IMR-90 (cell line): ENCODE data around the gene SLC66A2. TPM values are rescaled to one million over a fixed set of nuclear protein-coding genes. Genes with fewer than 3 reads are reported as not detected.

Experiments
- ATAC-seq: fragments of 200-7000 bp; cut with Tn5 transposase; 2 replicates; pipeline ENCODE4 v1.9.1; 2020; ENCODE audit warnings: low read depth, mild to moderate bottlenecking, moderate library complexity
- BruUV-seq: library from RNA; stranded (reverse); fragments of 400-500 nt; replicated peaks from 2 replicates; lab custom pipeline; 2021; lab: Mats Ljungman, UMichigan
- CTCF ChIA-PET: fragments of 300-600 bp; formaldehyde crosslinking; extraction: SDS; loops from one replicate; lab custom pipeline; 2021; ENCODE audit warnings: antibody characterized with exemption; lab: Yijun Ruan, JAX
- POLR2A ChIA-PET: fragments of 300-600 bp; sonication (Branson Sonifier 250); formaldehyde crosslinking; loops from one replicate; lab custom pipeline; 2022; ENCODE audit warnings: antibody characterized with exemption; ENCODE audit not compliant: unreplicated experiment; lab: Charles Lee
- DNase-seq: peaks from one replicate; pipeline ENCODE4 v3.0.0; 2013
- H2AFZ ChIP-seq: replicated peaks from 2 replicates; pipeline ENCODE3; 2013; ENCODE audit warnings: low read length, mild to moderate bottlenecking; ENCODE audit not compliant: poor library complexity
- H2AK5ac ChIP-seq: 2 replicates; pipeline ENCODE4 v1.6.1; 2013; ENCODE audit warnings: low read depth, low read length, inconsistent platforms
- H2AK9ac ChIP-seq: replicated peaks from 2 replicates; pipeline ENCODE3; 2013; ENCODE audit warnings: mild to moderate bottlenecking, low read depth, low read length, moderate library complexity; ENCODE audit not compliant: poor library complexity
- H2BK120ac ChIP-seq: 2 replicates; pipeline ENCODE4 v1.6.1; 2013; ENCODE audit warnings: low read depth, low read length, inconsistent platforms
- H2BK15ac ChIP-seq: 3 replicates; pipeline ENCODE4 v1.6.1; 2013; ENCODE audit warnings: low read depth, low read length, inconsistent platforms
- H2BK20ac ChIP-seq: 2 replicates; pipeline ENCODE4 v1.6.1; 2013; ENCODE audit warnings: low read depth, mild to moderate bottlenecking, inconsistent platforms, low read length, moderate library complexity
- H2BK5ac ChIP-seq: 2 replicates; pipeline ENCODE4 v1.6.1; 2013; ENCODE audit warnings: mild to moderate bottlenecking, low read depth, low read length, inconsistent platforms; ENCODE audit not compliant: poor library complexity, severe bottlenecking
- H3K14ac ChIP-seq: replicated peaks from 2 replicates; pipeline ENCODE4 v1.6.1; 2013; ENCODE audit warnings: low read depth, low read length, inconsistent platforms
- H3K18ac ChIP-seq: 2 replicates; pipeline ENCODE4 v1.6.1; 2013; ENCODE audit warnings: low read depth, low read length, control low read depth
- H3K23ac ChIP-seq: 2 replicates; pipeline ENCODE4 v1.6.1; 2013; ENCODE audit warnings: low read depth, low read length, inconsistent platforms
- H3K27ac ChIP-seq: 2 replicates; pipeline ENCODE4 v1.5.1; 2013; ENCODE audit warnings: mild to moderate bottlenecking, control low read depth, low read length; ENCODE audit not compliant: insufficient read depth
- H3K27me3 ChIP-seq: 2 replicates; pipeline ENCODE4 v1.6.1; 2013; ENCODE audit warnings: low read length; ENCODE audit not compliant: control insufficient read depth, insufficient read depth
- H3K36me3 ChIP-seq: 2 replicates; pipeline ENCODE4 v1.6.1; 2013; ENCODE audit warnings: low read length, mixed read lengths; ENCODE audit not compliant: control insufficient read depth, insufficient read depth
- H3K4ac ChIP-seq: 2 replicates; pipeline ENCODE4 v1.6.1; 2013; ENCODE audit warnings: low read depth, low read length, inconsistent platforms
- H3K4me1 ChIP-seq: 2 replicates; pipeline ENCODE4 v1.6.1; 2013; ENCODE audit warnings: low read length, mixed read lengths; ENCODE audit not compliant: control insufficient read depth, insufficient read depth
- H3K4me2 ChIP-seq: 2 replicates; pipeline ENCODE4 v1.6.1; 2013; ENCODE audit warnings: low read depth, mild to moderate bottlenecking, control low read depth, low read length, moderate library complexity
- H3K4me3 ChIP-seq: 2 replicates; pipeline ENCODE4 v1.5.1; 2013; ENCODE audit warnings: low read depth, mild to moderate bottlenecking, control low read depth, low read length, moderate library complexity; ENCODE audit not compliant: insufficient read depth
- H3K56ac ChIP-seq: 2 replicates; pipeline ENCODE4 v1.6.1; 2013; ENCODE audit warnings: low read length, inconsistent platforms; ENCODE audit not compliant: insufficient read depth; ENCODE audit errors: extremely low read depth
- H3K79me1 ChIP-seq, 2 experiments: 2 replicates each; pipeline ENCODE4 v1.6.1; 2013; ENCODE audit warnings: low read length in 2 of 2, inconsistent platforms in 1 of 2, low read depth in 1 of 2
- H3K9ac ChIP-seq: 2 replicates; pipeline ENCODE4 v1.6.1; 2013; ENCODE audit warnings: low read depth, low read length, control low read depth
- H3K9me1 ChIP-seq: 2 replicates; pipeline ENCODE4 v1.6.1; 2013; ENCODE audit warnings: low read length, inconsistent platforms; ENCODE audit not compliant: insufficient read depth
- H3K9me3 ChIP-seq: 2 replicates; pipeline ENCODE4 v1.6.1; 2013; ENCODE audit warnings: low read length; ENCODE audit not compliant: control insufficient read depth, insufficient read depth
- H4K20me1 ChIP-seq: 2 replicates; pipeline ENCODE4 v1.6.1; 2013; ENCODE audit warnings: low read length, inconsistent platforms; ENCODE audit not compliant: insufficient read depth
- H4K5ac ChIP-seq: 2 replicates; pipeline ENCODE4 v1.6.1; 2013; ENCODE audit warnings: mild to moderate bottlenecking, low read depth, low read length, control low read depth
- H4K8ac ChIP-seq, 2 experiments: 2 replicates each; pipeline ENCODE4 v1.6.1; 2013; ENCODE audit warnings: low read depth in 2 of 2, low read length in 2 of 2, control low read depth in 1 of 2, inconsistent platforms in 1 of 2
- H4K91ac ChIP-seq: 2 replicates; pipeline ENCODE4 v1.6.1; 2013; ENCODE audit warnings: low read depth, low read length, inconsistent platforms; ENCODE audit not compliant: insufficient read depth
- BHLHE40 ChIP-seq: fragments of 150-350 bp; IDR thresholded peaks from 2 replicates; pipeline ENCODE4 v1.6.1; 2016; ENCODE audit warnings: mild to moderate bottlenecking, low read depth, low read length
- CHD1 ChIP-seq: IDR thresholded peaks from 2 replicates; pipeline ENCODE4 v1.6.1; 2012; ENCODE audit warnings: low read depth, low read length, improper control_type of control experiment
- ELK1 ChIP-seq: fragments of 150-350 bp; IDR thresholded peaks from 2 replicates; pipeline ENCODE4 v1.6.1; 2016; ENCODE audit warnings: low read depth, mild to moderate bottlenecking, low read length, moderate library complexity, borderline replicate concordance
- FOS ChIP-seq: fragments of 150-350 bp; IDR thresholded peaks from 2 replicates; pipeline ENCODE4 v1.6.1; 2016; ENCODE audit warnings: low read depth, low read length
- MAFK ChIP-seq: IDR thresholded peaks from 2 replicates; pipeline ENCODE4 v1.6.1; 2012; ENCODE audit warnings: low read depth, low read length, improper control_type of control experiment
- MAZ ChIP-seq: IDR thresholded peaks from 2 replicates; pipeline ENCODE4 v1.6.1; 2012; ENCODE audit warnings: low read depth, mild to moderate bottlenecking, low read length, improper control_type of control experiment, moderate library complexity, borderline replicate concordance
- MXI1 ChIP-seq: IDR thresholded peaks from 2 replicates; pipeline ENCODE4 v1.6.1; 2012; ENCODE audit warnings: low read depth, mild to moderate bottlenecking, low read length, moderate library complexity, borderline replicate concordance
- POLR2A ChIP-seq: IDR thresholded peaks from 2 replicates; pipeline ENCODE4 v1.6.1; 2012; ENCODE audit warnings: mild to moderate bottlenecking, low read depth, low read length
- RAD21 ChIP-seq: IDR thresholded peaks from 2 replicates; pipeline ENCODE4 v1.6.1; 2012; ENCODE audit warnings: low read length, improper control_type of control experiment
- RCOR1 ChIP-seq: IDR thresholded peaks from 2 replicates; pipeline ENCODE4 v1.6.1; 2012; ENCODE audit warnings: mild to moderate bottlenecking, low read length, improper control_type of control experiment; ENCODE audit not compliant: insufficient replicate concordance
- USF2 ChIP-seq: fragments of 150-350 bp; IDR thresholded peaks from 2 replicates; pipeline ENCODE4 v1.6.1; 2017; ENCODE audit warnings: mild to moderate bottlenecking, antibody characterized with exemption, low read length, low read depth
- WGBS, 2 experiments: methylation state at CpG; one replicate each; pipeline versions ENCODE4 v1.1.5 to v1.1.7; 2013; ENCODE audit warnings: missing lambda C conversion rate in 2 of 2; ENCODE audit not compliant: insufficient read length in 1 of 2; ENCODE audit errors: extremely low coverage in 2 of 2; 5-methylcytosine and 5-hydroxymethylcytosine counted together
- dilution Hi-C: fragments of 300-500 bp; cut with HindIII; formaldehyde crosslinking; loops from one replicate; pipeline ENCODE4 v1.14.3; 2018; ENCODE audit warnings: low sequenced_read_pairs; ENCODE audit not compliant: unreplicated experiment
- in situ Hi-C: fragments of 300-500 bp; cut with MboI; formaldehyde crosslinking; loops from 3 replicates; pipeline ENCODE4 v1.14.3; 2019; ENCODE audit warnings: low sequenced_read_pairs, inconsistent platforms, mixed read lengths
- intact Hi-C: fragments of 100-400 bp; cut with micrococcal nuclease; formaldehyde crosslinking; loops from 2 replicates; pipeline ENCODE4 v1.10.0; 2022
- polyA plus RNA-seq, 3 experiments: library from polyadenylated mRNA; depleted of rRNA; stranded (reverse); fragments of >200 nt; gene quantifications; 2 replicates each; pipeline ENCODE4 v1.2.3, GENCODE V29; 2012; ENCODE audit warnings: low replicate concordance in 1 of 3
- total RNA-seq: library from RNA; depleted of rRNA; stranded (reverse); fragments of >200 nt; gene quantifications from 2 replicates; pipeline ENCODE4 v1.2.3, GENCODE V29; 2012
- TF ChIP-seq, protein P1 (sequence below): conservative IDR thresholded peaks from 2 replicates; pipeline ENCODE4 v1.5.1; 2012; ENCODE audit warnings: mild to moderate bottlenecking, low read depth, low read length, improper control_type of control experiment

The SLC66A2 gene
- total and polyA plus RNA-seq, 2 of the 4 experiments (the other 2 are of a cell fraction), result 17.6 to 23.5 TPM

- Histone ChIP-seq H2AK9ac (no peak overlapping the region), H4K20me1 (no peaks in the 10 kb centered on the region), H4K91ac (no peak overlapping the region), H3K4me1 (no peaks in the 10 kb centered on the region), H2AFZ (no peak overlapping the region), H3K23ac (no peak overlapping the region), H3K9me1 (no peaks in the 10 kb centered on the region), H2AK5ac (no peak overlapping the region), H3K36me3 (no peaks in the 10 kb centered on the region), H3K4me3 (no peak overlapping the region), H2BK5ac (no peak overlapping the region), H4K5ac (no peak overlapping the region), H3K79me1 (no peaks in the 10 kb centered on the region), H3K9me3 (peaks cover 13% of the 10 kb centered on the region), H3K9ac (no peak overlapping the region), H3K14ac (no peak overlapping the region), H3K4me2 (no peak overlapping the region), H3K56ac (no peak overlapping the region), H2BK20ac (no peak overlapping the region), H2BK120ac (no peak overlapping the region), H2BK15ac (no peak overlapping the region), H3K27ac (no peak overlapping the region), H4K8ac (no peak overlapping the region), H3K4ac (no peak overlapping the region), H3K18ac (no peak overlapping the region), H3K27me3 (no peaks in the 10 kb centered on the region; the same call in none of the 2 replicates)
- 93% methylated on average over 3 of the region's 74 CpGs; no CpG with 5 or more reads in 1 of the 2 experiments for WGBS, 2 experiments
- in situ Hi-C loops (no loop called here), intact Hi-C loops (no loop called here), dilution Hi-C loops (no loop called here)
- CTCF ChIA-PET, result no interaction called here
- no TSS peak for BruUV-seq
- no peak for ATAC-seq
- POLR2A ChIA-PET, result no interaction called here
- no peak for DNase-seq
- TF ChIP-seq, protein P1, sequence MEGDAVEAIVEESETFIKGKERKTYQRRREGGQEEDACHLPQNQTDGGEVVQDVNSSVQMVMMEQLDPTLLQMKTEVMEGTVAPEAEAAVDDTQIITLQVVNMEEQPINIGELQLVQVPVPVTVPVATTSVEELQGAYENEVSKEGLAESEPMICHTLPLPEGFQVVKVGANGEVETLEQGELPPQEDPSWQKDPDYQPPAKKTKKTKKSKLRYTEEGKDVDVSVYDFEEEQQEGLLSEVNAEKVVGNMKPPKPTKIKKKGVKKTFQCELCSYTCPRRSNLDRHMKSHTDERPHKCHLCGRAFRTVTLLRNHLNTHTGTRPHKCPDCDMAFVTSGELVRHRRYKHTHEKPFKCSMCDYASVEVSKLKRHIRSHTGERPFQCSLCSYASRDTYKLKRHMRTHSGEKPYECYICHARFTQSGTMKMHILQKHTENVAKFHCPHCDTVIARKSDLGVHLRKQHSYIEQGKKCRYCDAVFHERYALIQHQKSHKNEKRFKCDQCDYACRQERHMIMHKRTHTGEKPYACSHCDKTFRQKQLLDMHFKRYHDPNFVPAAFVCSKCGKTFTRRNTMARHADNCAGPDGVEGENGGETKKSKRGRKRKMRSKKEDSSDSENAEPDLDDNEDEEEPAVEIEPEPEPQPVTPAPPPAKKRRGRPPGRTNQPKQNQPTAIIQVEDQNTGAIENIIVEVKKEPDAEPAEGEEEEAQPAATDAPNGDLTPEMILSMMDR, result no peak
- TF ChIP-seq USF2 (no peak), CHD1 (no peak), ELK1 (no peak), FOS (no peak), BHLHE40 (no peak), RCOR1 (no peak), MAZ (no peak), MAFK (no peak), MXI1 (no peak), RAD21 (no peak), POLR2A (no peak)
These were observed 87.3 kb downstream of the SLC66A2 start for GRCh38 chr18:79864006-79864725.
